ENCODE results near the gene ERAP2.

DNA sequence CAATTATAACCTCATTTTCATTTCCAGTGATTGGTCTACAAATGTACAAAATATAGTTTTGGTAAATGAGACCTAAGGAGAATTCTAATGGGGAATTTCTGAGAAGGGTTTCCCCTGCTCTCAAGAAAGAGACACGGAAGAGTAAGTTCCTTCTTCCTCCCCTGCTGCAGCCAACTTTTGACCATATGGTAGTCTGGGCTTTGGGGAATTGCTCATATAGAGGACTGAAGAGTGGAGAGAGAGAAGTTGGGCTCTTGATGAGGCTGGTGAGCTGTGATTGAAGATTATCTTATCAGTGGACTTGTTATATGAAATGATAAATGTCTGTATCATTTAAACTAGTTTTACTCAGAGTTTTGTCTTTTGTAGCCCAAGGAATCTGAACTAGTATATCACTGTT is 55.3 kb downstream of the ERAP2 start:
- TF ChIP-seq, protein P1, sequence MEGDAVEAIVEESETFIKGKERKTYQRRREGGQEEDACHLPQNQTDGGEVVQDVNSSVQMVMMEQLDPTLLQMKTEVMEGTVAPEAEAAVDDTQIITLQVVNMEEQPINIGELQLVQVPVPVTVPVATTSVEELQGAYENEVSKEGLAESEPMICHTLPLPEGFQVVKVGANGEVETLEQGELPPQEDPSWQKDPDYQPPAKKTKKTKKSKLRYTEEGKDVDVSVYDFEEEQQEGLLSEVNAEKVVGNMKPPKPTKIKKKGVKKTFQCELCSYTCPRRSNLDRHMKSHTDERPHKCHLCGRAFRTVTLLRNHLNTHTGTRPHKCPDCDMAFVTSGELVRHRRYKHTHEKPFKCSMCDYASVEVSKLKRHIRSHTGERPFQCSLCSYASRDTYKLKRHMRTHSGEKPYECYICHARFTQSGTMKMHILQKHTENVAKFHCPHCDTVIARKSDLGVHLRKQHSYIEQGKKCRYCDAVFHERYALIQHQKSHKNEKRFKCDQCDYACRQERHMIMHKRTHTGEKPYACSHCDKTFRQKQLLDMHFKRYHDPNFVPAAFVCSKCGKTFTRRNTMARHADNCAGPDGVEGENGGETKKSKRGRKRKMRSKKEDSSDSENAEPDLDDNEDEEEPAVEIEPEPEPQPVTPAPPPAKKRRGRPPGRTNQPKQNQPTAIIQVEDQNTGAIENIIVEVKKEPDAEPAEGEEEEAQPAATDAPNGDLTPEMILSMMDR (IDR thresholded peaks at IDR 0.05) = no peak
- TF ChIP-seq POLR2A (IDR thresholded peaks at IDR 0.05) = no peak
